DND-41 (cell line): ENCODE results near the gene TXLNB.

Source experiments
- CTCF ChIP-seq: IDR thresholded peaks from 2 replicates; pipeline ENCODE4 v1.5.1; 2012; ENCODE audit warnings: borderline replicate concordance, low read length, moderate library complexity, mild to moderate bottlenecking; ENCODE audit not compliant: poor library complexity, severe bottlenecking; ENCODE audit errors: extremely low read depth
- EZH2 ChIP-seq: IDR thresholded peaks from 3 replicates; pipeline ENCODE4 v1.6.1; 2012; ENCODE audit warnings: borderline replicate concordance, low read depth, mild to moderate bottlenecking, moderate library complexity, low read length, inconsistent platforms; ENCODE audit not compliant: severe bottlenecking

DNA sequence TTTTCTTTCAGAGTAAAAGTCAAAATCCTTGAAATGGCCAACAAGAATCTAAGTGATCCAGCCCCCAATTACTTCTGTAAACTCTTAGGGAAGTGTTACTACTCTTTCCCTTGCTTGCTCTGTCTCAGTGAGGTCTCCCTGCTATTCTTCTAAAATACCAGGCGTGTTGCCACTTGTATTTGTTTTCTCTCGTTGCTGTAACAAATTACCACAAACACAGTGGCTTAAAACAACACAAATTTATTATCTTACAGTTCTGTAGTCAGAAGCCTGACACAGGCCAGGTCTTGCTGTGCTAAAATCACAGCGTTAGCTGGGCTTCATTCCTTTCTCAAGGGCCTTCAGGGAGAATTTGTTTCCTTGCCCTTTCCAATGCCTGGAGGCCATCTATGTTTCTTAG, 97.1 kb downstream of the TXLNB start:
- no peak for TF ChIP-seq EZH2
- TF ChIP-seq CTCF: no peak
